GM12878 (cell line): ENCODE results near the gene TRABD2B. TPM values are rescaled to one million over a fixed set of nuclear protein-coding genes. Genes with fewer than 3 reads are reported as not detected.

ENCODE experiments used
- ATAC-seq: fragments of 200-7000 bp; cut with Tn5 transposase; 3 replicates; pipeline ENCODE4 v1.9.1; 2020; ENCODE audit warnings: mild to moderate bottlenecking, moderate library complexity
- BruUV-seq: library from RNA; stranded (reverse); fragments of 400-500 nt; replicated peaks from 2 replicates; lab custom pipeline; 2021; lab: Mats Ljungman, UMichigan
- CTCF ChIA-PET: fragments of 300-600 bp; sonication (Branson Sonifier 250); formaldehyde crosslinking; extraction: SDS; loops from one replicate; lab custom pipeline; 2021; ENCODE audit warnings: inconsistent platforms; lab: Yijun Ruan, JAX
- POLR2A ChIA-PET: fragments of 350-600 bp; formaldehyde crosslinking; extraction: SDS; loops from one replicate; lab custom pipeline; 2021; ENCODE audit warnings: inconsistent platforms; lab: Charles Lee
- RAD21 ChIA-PET: fragments of 300-600 bp; sonication (Branson Sonifier 250); formaldehyde crosslinking; loops from one replicate; lab custom pipeline; 2023; ENCODE audit warnings: antibody characterized with exemption; ENCODE audit not compliant: unreplicated experiment; lab: Charles Lee
- SMC1A ChIA-PET: fragments of 300-600 bp; sonication (Branson Sonifier 250); formaldehyde crosslinking; loops from one replicate; lab custom pipeline; 2023; ENCODE audit not compliant: unreplicated experiment, uncharacterized antibody; lab: Charles Lee
- DNase-seq: peaks from one replicate; pipeline ENCODE4 v3.0.0-alpha.2; 2011; ENCODE audit warnings: low read depth, low spot score
- FAIRE-seq: peaks from 3 replicates; lab custom pipeline; 2011; peaks lifted over from hg19 to GRCh38; lab: Jason Lieb, UNC
- H2AFZ ChIP-seq: 2 replicates; pipeline ENCODE4 v1.6.0; 2011; ENCODE audit warnings: low read depth, low read length, control low read depth; ENCODE audit not compliant: control insufficient read depth
- H3K27ac ChIP-seq: 2 replicates; pipeline ENCODE4 v1.5.1; 2011; ENCODE audit warnings: control low read depth; ENCODE audit not compliant: control insufficient read depth, insufficient read depth
- H3K27me3 ChIP-seq, 2 experiments: replicated peaks in 1 of 2; 2 replicates each; pipeline versions ENCODE4 v1.6.0 to v1.6.1; 2011; ENCODE audit warnings: low read length in 1 of 2; ENCODE audit not compliant: control insufficient read depth in 2 of 2, insufficient read depth in 2 of 2
- H3K36me3 ChIP-seq, 2 experiments: 2 replicates each; pipeline ENCODE4 v1.5.1; 2011; ENCODE audit warnings: low read length in 1 of 2; ENCODE audit not compliant: control insufficient read depth in 2 of 2, insufficient read depth in 2 of 2
- H3K4me1 ChIP-seq: 2 replicates; pipeline ENCODE4 v1.6.1; 2011; ENCODE audit warnings: mild to moderate bottlenecking, low read length, moderate library complexity, mixed read lengths; ENCODE audit not compliant: control insufficient read depth, insufficient read depth
- H3K4me2 ChIP-seq: 2 replicates; pipeline ENCODE4 v1.6.0; 2011; ENCODE audit warnings: control low read depth; ENCODE audit not compliant: control insufficient read depth, insufficient read depth
- H3K4me3 ChIP-seq: fragments of 200-600 bp; sonication (generic); 2 replicates; pipeline ENCODE4 v1.5.1; 2016
- H3K79me2 ChIP-seq: 2 replicates; pipeline ENCODE4 v1.6.0; 2011; ENCODE audit warnings: low read length; ENCODE audit not compliant: control insufficient read depth, insufficient read depth
- H3K9ac ChIP-seq: 2 replicates; pipeline ENCODE4 v1.8.0; 2011; ENCODE audit warnings: low read length, control low read depth, mixed read lengths; ENCODE audit not compliant: control insufficient read depth, insufficient read depth
- H3K9me3 ChIP-seq: replicated peaks from 3 replicates; pipeline ENCODE4 v1.5.1; 2011; ENCODE audit warnings: mild to moderate bottlenecking, low read length; ENCODE audit not compliant: control insufficient read depth, insufficient read depth
- H4K20me1 ChIP-seq: 2 replicates; pipeline ENCODE4 v1.6.0; 2011; ENCODE audit not compliant: control insufficient read depth, insufficient read depth
- E2F8 ChIP-seq: fragments of 450-650 bp; IDR thresholded peaks from 2 replicates; pipeline ENCODE4 v1.6.1; 2018; ENCODE audit warnings: mild to moderate bottlenecking, low read depth, moderate library complexity; ENCODE audit not compliant: partially characterized antibody
- KDM1A ChIP-seq: fragments of 200-600 bp; sonication (generic); IDR thresholded peaks from 2 replicates; pipeline ENCODE4 v1.6.1; 2016; ENCODE audit warnings: borderline replicate concordance
- NFYB ChIP-seq: IDR thresholded peaks from 2 replicates; pipeline ENCODE4 v1.6.1; 2011; ENCODE audit warnings: low read depth, mild to moderate bottlenecking, low read length, improper control_type of control experiment, moderate library complexity; ENCODE audit not compliant: insufficient read depth
- NKRF ChIP-seq: fragments of 450-650 bp; conservative IDR thresholded peaks from 2 replicates; pipeline ENCODE4 v1.6.1; 2017; ENCODE audit warnings: mild to moderate bottlenecking, moderate library complexity
- RCOR1 ChIP-seq: conservative IDR thresholded peaks from 2 replicates; pipeline ENCODE4 v1.6.1; 2012; ENCODE audit warnings: low read depth, low read length, improper control_type of control experiment
- SPI1 ChIP-seq: IDR thresholded peaks from 2 replicates; pipeline ENCODE4 v1.6.1; 2011; ENCODE audit warnings: low read depth, mild to moderate bottlenecking, low read length, moderate library complexity, borderline replicate concordance; ENCODE audit not compliant: insufficient read depth
- ZBTB11 ChIP-seq: fragments of 450-650 bp; formaldehyde crosslinking; IDR thresholded peaks from 2 replicates; pipeline ENCODE4 v1.5.0; 2022; ENCODE audit warnings: mild to moderate bottlenecking, missing genetic modification characterization
- ZNF217 ChIP-seq: fragments of 450-650 bp; IDR thresholded peaks from 2 replicates; pipeline ENCODE4 v1.6.1; 2017; ENCODE audit warnings: antibody characterized with exemption, mild to moderate bottlenecking
- ZZZ3 ChIP-seq: IDR thresholded peaks from 2 replicates; pipeline ENCODE4 v1.6.1; 2011; ENCODE audit warnings: low read depth; ENCODE audit not compliant: control insufficient read depth, insufficient read length
- WGBS: methylation state at CpG from one replicate; pipeline ENCODE4 v1.1.6; 2016; ENCODE audit warnings: low lambda C conversion rate; ENCODE audit not compliant: insufficient replicate concordance, insufficient coverage; ENCODE audit errors: missing lambda C conversion rate; 5-methylcytosine and 5-hydroxymethylcytosine counted together
- in situ Hi-C: fragments of 300-500 bp; cut with MboI; formaldehyde crosslinking; loops from 9 replicates; pipeline ENCODE4 v1.14.3; 2018; ENCODE audit warnings: mixed read lengths
- intact Hi-C: fragments of 100-400 bp; cut with micrococcal nuclease; formaldehyde crosslinking; loops from one replicate; pipeline ENCODE4 v1.14.2; 2022; ENCODE audit not compliant: unreplicated experiment
- polyA plus RNA-seq, 11 experiments: library from polyadenylated mRNA; depleted of rRNA in 4 of 11; unstranded in 6 of 11; stranded (reverse) in 5 of 11; fragments of >200 nt; fragmentation: Nextera tagmentation in 4 of 11; fragmentation: Illumina TruSeq in 1 of 11; extraction: Ambion mirVana in 4 of 11; extraction: Trizol in 1 of 11; gene quantifications; 1 replicate in 1 of 11; 2 replicates in 10 of 11; pipeline versions ENCODE4 v1.2.1 to v1.2.3, GENCODE V29; 2011 to 2016; ENCODE audit warnings: inconsistent platforms in 2 of 11, missing spikeins in 2 of 11, low read depth in 1 of 11
- total RNA-seq, 4 experiments: library from RNA; depleted of rRNA in 3 of 4; stranded (reverse); fragments of >200 nt in 3 of 4; fragmentation: Illumina TruSeq in 1 of 4; extraction: Trizol in 1 of 4; gene quantifications; 2 replicates each; pipeline versions ENCODE4 v1.2.1 to v1.2.3, GENCODE V29; 2013 to 2021

Gene TRABD2B
- total and polyA plus RNA-seq, 10 of the 15 experiments (the other 5 are each of a cell fraction or from before 2014, with no cell fraction given), result not detected

- TF ChIP-seq RCOR1, result no peak
- no peak for TF ChIP-seq ZBTB11 (CRISPR knock-in tag)
- TF ChIP-seq E2F8, result no peak
Observed at GRCh38 chr1:47837056-47837830, 159.9 kb downstream of the TRABD2B start (continued).

GRCh38 chr1:47835409-47835808 is 161.8 kb downstream of the TRABD2B start:
- FAIRE-seq, result no peak
- ChIA-PET CTCF (no interaction called here), SMC1A (no interaction called here)

More at GRCh38 chr1:47835409-47835808, 161.8 kb downstream of the TRABD2B start:
- Histone ChIP-seq H4K20me1 (no peaks in the 10 kb centered on the region), H3K79me2 (no peaks in the 10 kb centered on the region), H3K9ac (no peak overlapping the region), H2AFZ (no peak overlapping the region), H3K36me3 (no peaks in the 10 kb centered on the region), H3K4me1 (no peaks in the 10 kb centered on the region), H3K9me3 (no peaks in the 10 kb centered on the region; the same call in 2 of the 3 replicates), H3K27ac (no peak overlapping the region), H3K27me3 (peaks cover 0 to 1% of the 10 kb centered on the region in 2 experiments; a peak in 1 of 4 replicates), H3K4me2 (no peak overlapping the region), H3K4me3 (no peak overlapping the region)
- WGBS, result 0% methylated on average over 2 of the region's 2 CpGs
- no TSS peak for BruUV-seq
- ATAC-seq, result no peak
- DNase-seq, result no peak
- no peak for TF ChIP-seq ZNF217
- TF ChIP-seq ZZZ3, result no peak
- TF ChIP-seq SPI1, result no peak
- TF ChIP-seq NFYB, result no peak
- TF ChIP-seq KDM1A, result no peak
- TF ChIP-seq NKRF, result no peak
- intact Hi-C loops, result no loop called here
- RAD21 ChIA-PET, result no interaction called here
- in situ Hi-C loops, result no loop called here
- POLR2A ChIA-PET, result no interaction called here
